ENCODE measurements around the gene HACD2.

Gene HACD2

GRCh38 chr3:123571973-123572365 lies 12.9 kb downstream of the HACD2 start:
- peak overlapping the region in 3 of 11 experiments; percentile 24 to 68 (median 55); a peak in 1 of 22 replicates for H3K4me2 ChIP-seq
- no peak overlapping the region for H3K27ac ChIP-seq
- peaks cover 24 to 44% (median 31%) of the 10 kb centered on the region in 10 experiments for H3K4me1 ChIP-seq
- H4K20me1 ChIP-seq, result peaks cover 0 to 5% (median 0%) of the 10 kb centered on the region in 11 experiments; a peak in 3 of 22 replicates
- H3K4me3 ChIP-seq, result no peak overlapping the region
- H3K27me3 ChIP-seq, result no peaks in the 10 kb centered on the region
- peaks cover 4 to 42% (median 27%) of the 10 kb centered on the region in 11 experiments; a peak in 17 of 22 replicates for H3K36me3 ChIP-seq
- H3K9ac ChIP-seq, result no peak overlapping the region
- TF ChIP-seq Cebpa-rat (IDR thresholded peaks at IDR 0.05), result no peak
- H3K9me3 ChIP-seq (replicated peaks in 1 of 11), result no peaks in the 10 kb centered on the region

GRCh38 chr3:123571264-123571972 lies 13.4 kb downstream of the HACD2 start:
- H3K9ac ChIP-seq, result no peak overlapping the region
- no peak overlapping the region for H3K27ac ChIP-seq
- peaks cover 7 to 46% (median 33%) of the 10 kb centered on the region in 11 experiments; a peak in 17 of 22 replicates for H3K36me3 ChIP-seq
- H3K4me3 ChIP-seq, result no peak overlapping the region
- H3K4me2 ChIP-seq, result peak overlapping the region in 9 of 11 experiments; percentile 3 to 68 (median 27); a peak in 14 of 22 replicates
- H3K4me1 ChIP-seq, result peaks cover 19 to 38% (median 26%) of the 10 kb centered on the region in 10 experiments
- no peak for TF ChIP-seq Cebpa-rat (IDR thresholded peaks at IDR 0.05)
- H3K9me3 ChIP-seq (replicated peaks in 1 of 11), result no peaks in the 10 kb centered on the region
- peaks cover 0 to 5% (median 0%) of the 10 kb centered on the region in 11 experiments; a peak in 3 of 22 replicates for H4K20me1 ChIP-seq
- H3K27me3 ChIP-seq, result no peaks in the 10 kb centered on the region

DNA sequence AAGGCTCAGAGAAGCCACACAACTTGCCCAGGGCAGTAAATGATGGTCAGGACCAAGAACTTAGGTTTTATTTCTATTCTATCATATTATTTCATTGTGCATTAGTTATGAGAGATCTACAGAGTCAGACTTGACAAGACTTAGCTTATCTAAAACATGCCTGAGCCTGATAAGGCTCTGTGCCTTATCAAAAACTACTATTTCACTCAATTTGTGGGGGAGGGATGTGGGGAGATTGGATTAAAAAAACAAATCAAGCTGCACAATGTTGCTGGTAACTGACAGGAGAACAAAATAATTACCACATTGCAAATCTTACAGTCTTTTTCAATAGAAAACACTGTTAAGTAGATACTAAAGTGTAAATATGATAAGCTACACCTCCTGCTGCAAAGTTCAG lies 16.0 kb downstream of the HACD2 start:
- TF ChIP-seq Cebpa-rat (IDR thresholded peaks at IDR 0.05), result no peak
- Histone ChIP-seq H4K20me1 (peaks cover 0 to 11% (median 0%) of the 10 kb centered on the region in 11 experiments; a peak in 5 of 22 replicates), H3K9me3 (replicated peaks in 1 of 11) (no peaks in the 10 kb centered on the region), H3K4me1 (peaks cover 6 to 22% (median 10%) of the 10 kb centered on the region in 10 experiments; a peak in 18 of 20 replicates), H3K36me3 (peaks cover 16 to 55% (median 40%) of the 10 kb centered on the region in 11 experiments; a peak in 19 of 22 replicates), H3K4me2 (no peak overlapping the region), H3K27me3 (no peaks in the 10 kb centered on the region), H3K4me3 (no peak overlapping the region), H3K9ac (no peak overlapping the region), H3K27ac (no peak overlapping the region)

- no peaks in the 10 kb centered on the region for H3K9me3 ChIP-seq (replicated peaks in 1 of 11)
- H3K4me1 ChIP-seq, result peaks cover 6 to 22% (median 10%) of the 10 kb centered on the region in 10 experiments; a peak in 18 of 20 replicates
- no peak overlapping the region for H3K27ac ChIP-seq
- H4K20me1 ChIP-seq, result peaks cover 0 to 11% (median 0%) of the 10 kb centered on the region in 11 experiments; a peak in 5 of 22 replicates
- H3K4me2 ChIP-seq, result no peak overlapping the region
- H3K9ac ChIP-seq, result no peak overlapping the region
- peaks cover 16 to 57% (median 39%) of the 10 kb centered on the region in 11 experiments; a peak in 20 of 22 replicates for H3K36me3 ChIP-seq
- no peak for TF ChIP-seq Cebpa-rat (IDR thresholded peaks at IDR 0.05)
- no peaks in the 10 kb centered on the region for H3K27me3 ChIP-seq
- no peak overlapping the region for H3K4me3 ChIP-seq
Observed at GRCh38 chr3:123568034-123568433, 16.8 kb downstream of the HACD2 start.

GRCh38 chr3:123564056-123564455 lies 20.8 kb downstream of the HACD2 start:
- peaks cover 0 to 13% (median 4%) of the 10 kb centered on the region in 10 experiments; a peak in 9 of 20 replicates for H3K4me1 ChIP-seq
- no peaks in the 10 kb centered on the region for H3K9me3 ChIP-seq (replicated peaks in 1 of 11)
- H3K9ac ChIP-seq, result no peak overlapping the region
- H3K36me3 ChIP-seq, result peaks cover 12 to 52% (median 25%) of the 10 kb centered on the region in 11 experiments; a peak in 19 of 22 replicates
- peaks cover 0 to 23% (median 5%) of the 10 kb centered on the region in 11 experiments; a peak in 7 of 22 replicates for H4K20me1 ChIP-seq
- no peak overlapping the region for H3K4me3 ChIP-seq
- no peak for TF ChIP-seq Cebpa-rat (IDR thresholded peaks at IDR 0.05)
- no peaks in the 10 kb centered on the region for H3K27me3 ChIP-seq
- no peak overlapping the region for H3K27ac ChIP-seq
- H3K4me2 ChIP-seq, result no peak overlapping the region

DNA sequence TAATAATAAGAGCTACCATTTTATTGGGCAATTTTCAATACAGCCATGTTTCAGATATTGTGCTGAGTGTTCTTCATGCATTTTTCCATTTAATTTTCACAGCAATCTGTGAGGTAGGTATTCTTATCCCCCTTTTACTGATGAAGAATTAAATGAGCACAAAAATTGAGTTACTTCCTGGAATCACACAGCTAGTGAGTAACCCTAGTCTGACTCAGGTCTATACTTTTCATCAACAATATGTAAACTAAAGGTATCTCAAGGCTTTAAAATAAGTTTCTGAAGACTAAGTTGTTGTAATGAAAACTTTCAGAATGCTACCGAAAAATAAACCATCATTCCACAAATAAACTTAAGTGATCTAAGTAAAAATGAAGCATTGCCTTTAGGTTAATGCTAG lies 22.3 kb downstream of the HACD2 start:
- TF ChIP-seq Cebpa-rat (IDR thresholded peaks at IDR 0.05), result no peak
- Histone ChIP-seq H3K36me3 (peaks cover 6 to 43% (median 21%) of the 10 kb centered on the region in 11 experiments; a peak in 17 of 22 replicates), H3K9ac (no peak overlapping the region), H3K9me3 (replicated peaks in 1 of 11) (no peaks in the 10 kb centered on the region), H3K4me2 (no peak overlapping the region), H3K4me1 (peaks cover 0 to 13% (median 4%) of the 10 kb centered on the region in 10 experiments; a peak in 9 of 20 replicates), H3K4me3 (no peak overlapping the region), H4K20me1 (peaks cover 0 to 23% (median 4%) of the 10 kb centered on the region in 11 experiments; a peak in 6 of 22 replicates), H3K27ac (no peak overlapping the region), H3K27me3 (no peaks in the 10 kb centered on the region)

DNA sequence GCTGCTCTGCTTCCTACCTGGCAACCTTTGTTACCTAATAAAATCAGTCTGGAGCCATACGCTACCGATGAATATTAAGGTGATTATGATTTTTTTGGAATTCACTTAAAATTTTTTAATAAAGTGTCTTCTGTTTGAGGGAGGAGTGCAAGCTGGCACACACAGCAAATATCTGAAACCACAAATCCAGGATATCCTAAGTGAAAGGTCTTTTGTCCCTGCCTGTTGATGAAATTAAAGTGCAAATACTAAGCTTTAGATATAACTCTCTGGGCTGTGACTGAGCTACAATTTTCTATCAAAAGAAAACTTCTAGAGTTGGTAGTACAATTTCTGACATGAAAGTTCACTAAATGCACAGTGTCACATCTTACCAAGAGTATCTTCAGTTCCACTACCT lies 23.7 kb downstream of the HACD2 start:
- no peaks in the 10 kb centered on the region for H3K27me3 ChIP-seq

DNA sequence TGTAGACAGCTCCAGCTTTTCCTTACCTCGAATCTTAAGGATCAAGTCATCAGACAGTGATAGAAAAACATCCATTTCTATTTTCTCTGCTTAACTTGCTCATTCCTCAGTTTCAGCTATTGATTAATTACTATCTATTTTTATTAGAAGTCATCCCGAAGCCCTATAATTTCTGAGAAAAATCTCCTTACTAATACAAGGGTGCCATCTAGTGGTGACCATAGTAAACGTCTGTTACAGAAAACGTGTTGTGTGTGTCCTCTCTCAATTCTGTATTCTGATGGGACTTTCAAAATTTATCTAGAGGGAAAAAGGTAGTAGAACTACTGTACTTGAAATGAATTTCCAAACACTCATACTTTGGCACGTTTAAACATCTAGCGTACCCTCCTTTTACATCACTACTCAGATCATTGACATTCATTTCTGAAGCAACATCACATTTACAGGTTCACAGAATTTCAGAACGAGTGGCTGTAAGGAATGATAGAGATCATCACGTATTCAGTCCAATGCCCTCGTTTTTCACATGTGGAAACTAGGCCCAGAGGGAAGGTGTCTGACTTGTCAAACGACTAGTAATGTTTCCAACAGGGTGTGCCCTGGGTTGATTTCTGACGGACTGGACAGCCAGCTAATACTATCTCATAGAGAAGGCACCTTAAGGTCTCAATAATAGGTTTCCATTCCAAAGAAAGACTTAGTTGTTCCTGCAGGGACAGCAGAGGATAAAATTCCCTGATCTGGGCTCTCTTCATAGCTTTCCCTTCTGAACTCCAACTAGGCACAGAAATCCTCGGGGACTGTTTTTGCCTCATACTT lies 25.6 kb downstream of the HACD2 start:
- peaks cover 0 to 36% (median 19%) of the 10 kb centered on the region in 11 experiments; a peak in 17 of 22 replicates for H3K36me3 ChIP-seq
- peaks cover 0 to 13% (median 4%) of the 10 kb centered on the region in 10 experiments; a peak in 9 of 20 replicates for H3K4me1 ChIP-seq
- H3K27me3 ChIP-seq, result no peaks in the 10 kb centered on the region
- no peak overlapping the region for H3K9ac ChIP-seq
- H3K4me3 ChIP-seq, result no peak overlapping the region
- H4K20me1 ChIP-seq, result peaks cover 0 to 20% (median 0%) of the 10 kb centered on the region in 11 experiments; a peak in 7 of 22 replicates
- no peak overlapping the region for H3K4me2 ChIP-seq
- H3K27ac ChIP-seq, result no peak overlapping the region
- TF ChIP-seq Cebpa-rat (IDR thresholded peaks at IDR 0.05), result no peak
- H3K9me3 ChIP-seq (replicated peaks in 1 of 11), result peaks cover 10 to 20% (median 19%) of the 10 kb centered on the region in 11 experiments; a peak in 21 of 22 replicates

More for the DNA sequence above, 23.7 kb downstream of the HACD2 start:
- Histone ChIP-seq H3K4me1 (peaks cover 0 to 13% (median 4%) of the 10 kb centered on the region in 10 experiments; a peak in 9 of 20 replicates), H3K4me3 (no peak overlapping the region), H4K20me1 (peaks cover 0 to 27% (median 4%) of the 10 kb centered on the region in 11 experiments; a peak in 8 of 22 replicates), H3K4me2 (peak overlapping the region in 4 of 11 experiments; percentile 1 to 29 (median 7); a peak in 4 of 22 replicates), H3K9ac (no peak overlapping the region), H3K27ac (no peak overlapping the region), H3K9me3 (replicated peaks in 1 of 11) (peaks cover 0 to 2% (median under 1%) of the 10 kb centered on the region in 11 experiments; a peak in 8 of 22 replicates), H3K36me3 (peaks cover 0 to 40% (median 19%) of the 10 kb centered on the region in 11 experiments; a peak in 15 of 22 replicates)
- no peak for TF ChIP-seq Cebpa-rat (IDR thresholded peaks at IDR 0.05)
